Measurements from ENCODE around the gene TEAD1. TPM values are rescaled to one million over a fixed set of nuclear protein-coding genes. Genes with fewer than 3 reads are reported as not detected.

Gene TEAD1
- total RNA-seq, 2 experiments from 2014 or later, result 0.59 to 0.65 TPM

DNA sequence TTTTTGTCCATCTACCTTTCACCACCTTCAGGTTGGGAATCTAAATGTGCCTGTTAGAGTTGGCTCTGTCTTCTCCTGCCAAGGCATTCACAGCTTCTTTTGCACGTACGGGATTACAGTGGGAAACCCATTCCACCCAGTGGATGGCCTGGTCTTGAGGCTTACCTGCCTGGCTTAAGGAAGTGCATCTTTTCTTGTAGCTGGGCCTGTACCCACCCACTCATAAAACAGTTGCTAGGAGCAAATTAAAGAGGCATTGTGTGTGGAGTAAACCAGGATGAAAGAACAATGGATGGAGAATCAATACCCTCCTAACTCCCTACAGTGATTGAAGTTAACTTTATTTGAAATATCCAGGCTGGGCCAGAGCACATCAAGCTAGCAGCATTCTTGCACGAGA, 71.6 kb downstream of the TEAD1 start:
- ChIA-PET POLR2A (no interaction called here), CTCF (interaction anchor here (1.0 to 1.3 kb wide), 2 partner anchors 12 to 28 kb away, joined by 3 read pairs; no protein-coding TSS in a partner anchor)
- DNase-seq (no peak), ATAC-seq (no peak)
- Mint-ChIP-seq H3K4me3 (no peak overlapping the region), H3K27ac (no peak overlapping the region), H3K36me3 (ENCODE audit: low read depth) (no peaks in the 10 kb centered on the region), H3K27me3 (peaks cover 8% of the 10 kb centered on the region), H3K9me3 (ENCODE audit: low read depth) (no peaks in the 10 kb centered on the region), H3K4me1 (no peaks in the 10 kb centered on the region)
- intact Hi-C loops (cut with DNase I, micrococcal nuclease), result no loop called here

- CTCF ChIA-PET, result interaction anchor here (0.7 kb wide), 1 partner anchor 62 kb away, joined by 4 read pairs; no protein-coding TSS in a partner anchor
- Mint-ChIP-seq H3K36me3 (ENCODE audit: low read depth) (no peaks in the 10 kb centered on the region), H3K27me3 (peaks cover 8% of the 10 kb centered on the region), H3K4me3 (no peak overlapping the region), H3K4me1 (no peaks in the 10 kb centered on the region), H3K27ac (no peak overlapping the region), H3K9me3 (ENCODE audit: low read depth) (no peaks in the 10 kb centered on the region)
- intact Hi-C loops (cut with DNase I, micrococcal nuclease), result no loop called here
- DNase-seq, result peak; percentile 8
- ATAC-seq, result no peak
- POLR2A ChIA-PET, result no interaction called here
Measured at GRCh38 chr11:12746593-12747097, 72.4 kb downstream of the TEAD1 start.

DNA sequence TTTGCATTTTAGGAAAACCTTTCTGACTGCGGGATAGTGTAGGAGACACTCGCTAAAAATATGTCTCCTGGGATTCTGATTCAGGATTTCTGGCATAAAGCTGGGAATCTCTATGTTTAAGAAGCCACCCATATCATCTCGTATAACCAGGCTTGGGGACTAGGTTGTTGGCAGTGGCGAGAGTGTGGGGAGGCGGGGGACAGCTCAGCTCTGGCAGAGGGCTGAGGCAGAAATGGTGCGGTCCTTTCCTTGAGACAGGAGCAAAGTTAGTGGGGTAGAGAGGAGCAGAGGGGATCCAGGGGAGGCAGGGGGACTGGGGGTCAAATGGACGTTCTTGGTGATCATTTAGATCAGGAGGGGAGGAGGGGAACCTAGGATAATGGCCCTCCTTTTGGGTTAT, 74.3 kb downstream of the TEAD1 start:
- intact Hi-C loops (cut with DNase I, micrococcal nuclease), result no loop called here
- no peak for DNase-seq
- ChIA-PET POLR2A (no interaction called here), CTCF (no interaction called here)
- H3K4me1 Mint-ChIP-seq, result no peaks in the 10 kb centered on the region
- no peaks in the 10 kb centered on the region for H3K36me3 Mint-ChIP-seq (ENCODE audit: low read depth)
- H3K27me3 Mint-ChIP-seq, result peaks cover 5% of the 10 kb centered on the region
- no peaks in the 10 kb centered on the region for H3K9me3 Mint-ChIP-seq (ENCODE audit: low read depth)
- no peak overlapping the region for H3K4me3 Mint-ChIP-seq
- no peak for ATAC-seq
- H3K27ac Mint-ChIP-seq, result no peak overlapping the region

DNA sequence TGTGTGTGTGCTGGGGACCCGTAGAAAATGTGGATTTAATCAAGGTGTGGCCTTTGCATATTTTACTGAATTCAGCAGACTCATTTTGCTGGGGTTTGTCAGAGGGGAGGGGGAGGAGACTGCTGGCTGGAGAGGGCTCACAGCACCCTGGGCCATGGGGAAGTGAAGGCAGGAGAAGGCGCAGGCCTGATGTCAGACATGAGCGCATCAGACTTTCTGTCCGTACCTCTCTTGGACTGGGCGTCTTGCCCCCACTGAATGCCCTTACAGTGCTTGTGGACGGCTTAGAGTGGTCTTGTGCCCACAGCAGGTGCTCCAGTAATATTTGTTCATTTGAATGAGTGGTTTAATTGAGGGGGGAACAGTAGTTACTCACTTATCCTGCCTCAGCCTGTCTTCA, 75.2 kb downstream of the TEAD1 start:
- ChIA-PET POLR2A (no interaction called here), CTCF (no interaction called here)
- Mint-ChIP-seq H3K36me3 (ENCODE audit: low read depth) (no peaks in the 10 kb centered on the region), H3K4me1 (no peaks in the 10 kb centered on the region), H3K27ac (no peak overlapping the region), H3K4me3 (no peak overlapping the region), H3K27me3 (peaks cover 7% of the 10 kb centered on the region), H3K9me3 (ENCODE audit: low read depth) (no peaks in the 10 kb centered on the region)
- intact Hi-C loops (cut with DNase I, micrococcal nuclease), result no loop called here
- no peak for DNase-seq
- no peak for ATAC-seq

- peaks cover 5% of the 10 kb centered on the region for H3K27me3 Mint-ChIP-seq
- ChIA-PET CTCF (no interaction called here), POLR2A (no interaction called here)
- H3K36me3 Mint-ChIP-seq (ENCODE audit: low read depth), result no peaks in the 10 kb centered on the region
- DNase-seq (no peak), ATAC-seq (no peak)
- no peak overlapping the region for H3K4me3 Mint-ChIP-seq
- no peaks in the 10 kb centered on the region for H3K9me3 Mint-ChIP-seq (ENCODE audit: low read depth)
- no peaks in the 10 kb centered on the region for H3K4me1 Mint-ChIP-seq
- intact Hi-C loops (cut with DNase I, micrococcal nuclease), result no loop called here
- H3K27ac Mint-ChIP-seq, result no peak overlapping the region
Measured at GRCh38 chr11:12750181-12750580, 76.0 kb downstream of the TEAD1 start.

GRCh38 chr11:12752868-12753524, 78.8 kb downstream of the TEAD1 start:
- ChIA-PET CTCF (interaction anchor here (0.6 kb wide), 1 partner anchor 946 kb away, joined by 3 read pairs; no protein-coding TSS in a partner anchor), POLR2A (no interaction called here)
- intact Hi-C loops (cut with DNase I, micrococcal nuclease), result no loop called here

GRCh38 chr11:12754021-12754420, 79.8 kb downstream of the TEAD1 start:
- Mint-ChIP-seq H3K27me3 (peaks cover 5% of the 10 kb centered on the region), H3K9me3 (ENCODE audit: low read depth) (no peaks in the 10 kb centered on the region), H3K4me3 (no peak overlapping the region), H3K4me1 (no peaks in the 10 kb centered on the region), H3K36me3 (ENCODE audit: low read depth) (no peaks in the 10 kb centered on the region), H3K27ac (no peak overlapping the region)
- CTCF ChIA-PET, result interaction anchor here (0.5 kb wide), 1 partner anchor 555 kb away, joined by 3 read pairs; no protein-coding TSS in a partner anchor
- no peak for ATAC-seq
- DNase-seq, result no peak
- intact Hi-C loops (cut with DNase I, micrococcal nuclease), result no loop called here
- POLR2A ChIA-PET, result no interaction called here

More at GRCh38 chr11:12752868-12753524, 78.8 kb downstream of the TEAD1 start:
- ATAC-seq (no peak), DNase-seq (no peak)
- Mint-ChIP-seq H3K36me3 (ENCODE audit: low read depth) (no peaks in the 10 kb centered on the region), H3K4me3 (no peak overlapping the region), H3K27ac (no peak overlapping the region), H3K27me3 (peaks cover 5% of the 10 kb centered on the region), H3K4me1 (no peaks in the 10 kb centered on the region), H3K9me3 (ENCODE audit: low read depth) (no peaks in the 10 kb centered on the region)

GRCh38 chr11:12754582-12755234, 80.5 kb downstream of the TEAD1 start:
- H3K36me3 Mint-ChIP-seq (ENCODE audit: low read depth), result no peaks in the 10 kb centered on the region
- H3K9me3 Mint-ChIP-seq (ENCODE audit: low read depth), result no peaks in the 10 kb centered on the region
- ATAC-seq, result no peak
- no peak overlapping the region for H3K27ac Mint-ChIP-seq
- POLR2A ChIA-PET, result no interaction called here
- no peaks in the 10 kb centered on the region for H3K4me1 Mint-ChIP-seq
- intact Hi-C loops (cut with DNase I, micrococcal nuclease), result no loop called here
- CTCF ChIA-PET, result no interaction called here
- no peak for DNase-seq
- H3K4me3 Mint-ChIP-seq, result no peak overlapping the region
- peaks cover 8% of the 10 kb centered on the region for H3K27me3 Mint-ChIP-seq

GRCh38 chr11:12755510-12756453, 81.6 kb downstream of the TEAD1 start:
- Mint-ChIP-seq H3K4me3 (no peak overlapping the region), H3K27ac (no peak overlapping the region), H3K9me3 (ENCODE audit: low read depth) (no peaks in the 10 kb centered on the region), H3K27me3 (peaks cover 5% of the 10 kb centered on the region), H3K36me3 (ENCODE audit: low read depth) (no peaks in the 10 kb centered on the region), H3K4me1 (no peaks in the 10 kb centered on the region)
- ATAC-seq (no peak), DNase-seq (no peak)
- ChIA-PET POLR2A (no interaction called here), CTCF (no interaction called here)
- intact Hi-C loops (cut with DNase I, micrococcal nuclease), result no loop called here

- ATAC-seq (no peak), DNase-seq (no peak)
- Mint-ChIP-seq H3K4me3 (no peak overlapping the region), H3K27ac (no peak overlapping the region), H3K27me3 (peaks cover 5% of the 10 kb centered on the region), H3K9me3 (ENCODE audit: low read depth) (no peaks in the 10 kb centered on the region), H3K36me3 (ENCODE audit: low read depth) (no peaks in the 10 kb centered on the region), H3K4me1 (no peaks in the 10 kb centered on the region)
- ChIA-PET CTCF (no interaction called here), POLR2A (no interaction called here)
- intact Hi-C loops (cut with DNase I, micrococcal nuclease), result no loop called here
Measured at GRCh38 chr11:12756454-12756806, 82.2 kb downstream of the TEAD1 start.

GRCh38 chr11:12756867-12757266, 82.6 kb downstream of the TEAD1 start:
- Mint-ChIP-seq H3K4me1 (no peaks in the 10 kb centered on the region), H3K36me3 (ENCODE audit: low read depth) (no peaks in the 10 kb centered on the region), H3K4me3 (no peak overlapping the region), H3K27me3 (peaks cover 5% of the 10 kb centered on the region), H3K9me3 (ENCODE audit: low read depth) (no peaks in the 10 kb centered on the region), H3K27ac (no peak overlapping the region)
- CTCF ChIA-PET, result no interaction called here
- no peak for DNase-seq
- POLR2A ChIA-PET, result no interaction called here
- no peak for ATAC-seq
- intact Hi-C loops (cut with DNase I, micrococcal nuclease), result no loop called here

All from activated CD4-positive, alpha-beta T cell treated with anti-CD3 and anti-CD28 coated beads for 36 hours (primary cell).